A549 (cell line): Measurements from ENCODE around the gene DHPS.

ENCODE experiments used
- BCL3 ChIP-seq: fragments of >200 bp; sonication (Bioruptor Twin); formaldehyde crosslinking; IDR thresholded peaks from 3 replicates; pipeline ENCODE4 v1.6.1; 2016
- BHLHE40 ChIP-seq: IDR thresholded peaks from 2 replicates; pipeline ENCODE4 v1.6.1; 2012; ENCODE audit warnings: low read depth, low read length, inconsistent platforms
- CEBPB ChIP-seq, 2 experiments: fragments of >200 bp in 1 of 2; sonication (Bioruptor Twin) in 1 of 2; formaldehyde crosslinking in 1 of 2; IDR thresholded peaks; 2 replicates each; pipeline ENCODE4 v1.6.1; 2012 to 2016
- CHD2 ChIP-seq: fragments of 150-350 bp; IDR thresholded peaks from 2 replicates; pipeline ENCODE4 v1.6.1; 2014; ENCODE audit warnings: low read length; ENCODE audit not compliant: partially characterized antibody
- HES2 ChIP-seq: fragments of >200 bp; sonication (Bioruptor Twin); formaldehyde crosslinking; IDR thresholded peaks from 2 replicates; pipeline ENCODE4 v1.6.1; 2016
- HOXB13 ChIP-seq: fragments of 250-450 bp; sonication (Bioruptor Pico); IDR thresholded peaks from 2 replicates; pipeline ENCODE4 v1.5.0; 2020; ENCODE audit warnings: low read depth, mild to moderate bottlenecking, moderate library complexity
- KDM1A ChIP-seq: fragments of 200-600 bp; sonication (generic); IDR thresholded peaks from 2 replicates; pipeline ENCODE4 v1.6.1; 2016; ENCODE audit warnings: low read depth, mild to moderate bottlenecking
- MYC ChIP-seq: IDR thresholded peaks from 2 replicates; pipeline ENCODE4 v1.6.1; 2012; ENCODE audit warnings: mild to moderate bottlenecking, inconsistent platforms, low read length, improper control_type of control experiment, borderline replicate concordance
- NFE2L2 ChIP-seq: fragments of 150-350 bp; conservative IDR thresholded peaks from 2 replicates; pipeline ENCODE4 v1.6.1; 2014; ENCODE audit warnings: low read length
- POLR2A ChIP-seq: IDR thresholded peaks from 2 replicates; pipeline ENCODE4 v1.6.1; 2012; ENCODE audit warnings: mild to moderate bottlenecking, low read length
- RAD21 ChIP-seq, 2 experiments: fragments of >200 bp in 1 of 2; sonication (Bioruptor Twin) in 1 of 2; formaldehyde crosslinking in 1 of 2; IDR thresholded peaks in 1 of 2; conservative IDR thresholded peaks in 1 of 2; 2 replicates in 1 of 2; 3 replicates in 1 of 2; pipeline ENCODE4 v1.6.1; 2012 to 2018; ENCODE audit warnings: inconsistent platforms in 1 of 2
- SMC3 ChIP-seq: fragments of >200 bp; sonication (Bioruptor Twin); formaldehyde crosslinking; IDR thresholded peaks from 3 replicates; pipeline ENCODE4 v1.6.1; 2018; ENCODE audit warnings: inconsistent platforms
- TF ChIP-seq, protein P1 (sequence below): fragments of >200 bp; sonication (Bioruptor Twin); formaldehyde crosslinking; IDR thresholded peaks from 3 replicates; pipeline ENCODE4 v1.5.1; 2016

- TF ChIP-seq BCL3 (no peak), HES2 (no peak), RAD21 (conservative IDR thresholded peaks at IDR 0.05 in 1 of 2, IDR thresholded peaks at IDR 0.05 in 1 of 2) (no peak), POLR2A (no peak), KDM1A (no peak), CEBPB (IDR thresholded peaks at IDR 0.05) (no peak), SMC3 (no peak), BHLHE40 (no peak), CHD2 (no peak), NFE2L2 (no peak), HOXB13 (no peak), MYC (no peak)
- TF ChIP-seq, protein P1, sequence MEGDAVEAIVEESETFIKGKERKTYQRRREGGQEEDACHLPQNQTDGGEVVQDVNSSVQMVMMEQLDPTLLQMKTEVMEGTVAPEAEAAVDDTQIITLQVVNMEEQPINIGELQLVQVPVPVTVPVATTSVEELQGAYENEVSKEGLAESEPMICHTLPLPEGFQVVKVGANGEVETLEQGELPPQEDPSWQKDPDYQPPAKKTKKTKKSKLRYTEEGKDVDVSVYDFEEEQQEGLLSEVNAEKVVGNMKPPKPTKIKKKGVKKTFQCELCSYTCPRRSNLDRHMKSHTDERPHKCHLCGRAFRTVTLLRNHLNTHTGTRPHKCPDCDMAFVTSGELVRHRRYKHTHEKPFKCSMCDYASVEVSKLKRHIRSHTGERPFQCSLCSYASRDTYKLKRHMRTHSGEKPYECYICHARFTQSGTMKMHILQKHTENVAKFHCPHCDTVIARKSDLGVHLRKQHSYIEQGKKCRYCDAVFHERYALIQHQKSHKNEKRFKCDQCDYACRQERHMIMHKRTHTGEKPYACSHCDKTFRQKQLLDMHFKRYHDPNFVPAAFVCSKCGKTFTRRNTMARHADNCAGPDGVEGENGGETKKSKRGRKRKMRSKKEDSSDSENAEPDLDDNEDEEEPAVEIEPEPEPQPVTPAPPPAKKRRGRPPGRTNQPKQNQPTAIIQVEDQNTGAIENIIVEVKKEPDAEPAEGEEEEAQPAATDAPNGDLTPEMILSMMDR: no peak
Observed at GRCh38 chr19:12642506-12642905, 39.2 kb downstream of the DHPS start.
